HG03460 (cell line): ENCODE data around the gene CFAP43.
A peak's percentile ranks its signal among the peaks of the same experiment; 100 is the strongest.

Experiments
- ATAC-seq: cut with Tn5 transposase; IDR thresholded peaks from one replicate; pipeline ENCODE4 v1.9.1; 2021; ENCODE audit not compliant: unreplicated experiment

Gene CFAP43

GRCh38 chr10:104231784-104232612 is at the start of gene CFAP43:
Gene CFAP43, minus strand, starts transcription at chr10:104232364. Its CDS starts 118 bp downstream, at chr10:104232246.
- peak; percentile 100 for ATAC-seq

GRCh38 chr10:104281694-104282093 is 49.5 kb upstream of the CFAP43 start:
- no peak for ATAC-seq

- ATAC-seq = no peak
Observed at GRCh38 chr10:104279550-104280259, 47.5 kb upstream of the CFAP43 start.

- ATAC-seq = no peak
Observed at GRCh38 chr10:104277785-104278184, 45.6 kb upstream of the CFAP43 start.

- no peak for ATAC-seq
Observed at GRCh38 chr10:104276192-104276591, 44.0 kb upstream of the CFAP43 start.

- peak; percentile 77 for ATAC-seq
Observed at GRCh38 chr10:104274762-104275721, 42.9 kb upstream of the CFAP43 start.

GRCh38 chr10:104273899-104274575 is 41.9 kb upstream of the CFAP43 start:
- ATAC-seq = no peak

- no peak for ATAC-seq
Observed at GRCh38 chr10:104273286-104273685, 41.1 kb upstream of the CFAP43 start.

- ATAC-seq = peak; percentile 99
Observed at GRCh38 chr10:104268713-104269645, 36.8 kb upstream of the CFAP43 start, which contains the start of gene GSTO2. Gene GSTO2, plus strand, starts transcription at chr10:104269184. Its CDS starts 5,732 bp downstream, at chr10:104274916.

- ATAC-seq = no peak
Observed at GRCh38 chr10:104268405-104268712, 36.2 kb upstream of the CFAP43 start.

- no peak for ATAC-seq
Observed at GRCh38 chr10:104267721-104268404, 35.7 kb upstream of the CFAP43 start.

GRCh38 chr10:104264783-104265182 is 32.6 kb upstream of the CFAP43 start:
- no peak for ATAC-seq

- no peak for ATAC-seq
Observed at GRCh38 chr10:104262055-104262454, 29.9 kb upstream of the CFAP43 start.

- no peak for ATAC-seq
Observed at GRCh38 chr10:104260775-104261115, 28.6 kb upstream of the CFAP43 start.

- ATAC-seq = no peak
Observed at GRCh38 chr10:104259999-104260774, 28.0 kb upstream of the CFAP43 start.

- ATAC-seq = no peak
Observed at GRCh38 chr10:104259456-104259855, 27.3 kb upstream of the CFAP43 start.

- no peak for ATAC-seq
Observed at GRCh38 chr10:104258209-104258608, 26.0 kb upstream of the CFAP43 start.

- ATAC-seq = no peak
Observed at GRCh38 chr10:104257235-104257634, 25.1 kb upstream of the CFAP43 start.
